HCT116 (cell line): Measurements from ENCODE around the gene ZNF485. TPM values are rescaled to one million over a fixed set of nuclear protein-coding genes. Genes with fewer than 3 reads are reported as not detected.

Experiments used
- ATAC-seq: fragments of 200-7000 bp; cut with Tn5 transposase; 2 replicates; pipeline ENCODE4 v1.9.1; 2020; ENCODE audit warnings: mild to moderate bottlenecking, moderate library complexity
- BruUV-seq: library from RNA; stranded (reverse); fragments of 400-500 nt; replicated peaks from 2 replicates; lab custom pipeline; 2021; lab: Mats Ljungman, UMichigan
- CTCF ChIA-PET: fragments of 300-600 bp; sonication (Branson Sonifier 250); formaldehyde crosslinking; loops from one replicate; lab custom pipeline; 2021; ENCODE audit warnings: antibody characterized with exemption; lab: Charles Lee
- POLR2A ChIA-PET: fragments of 300-600, 350-600 bp; sonication (Branson Sonifier 250); formaldehyde crosslinking; loops from one replicate; lab custom pipeline; 2021; ENCODE audit warnings: antibody characterized with exemption; lab: Charles Lee
- RAD21 ChIA-PET, 2 experiments: fragments of 300-600 bp; sonication (Branson Sonifier 250); formaldehyde crosslinking; loops; one replicate each; lab custom pipeline; 2023; ENCODE audit warnings: low total read pairs in 2 of 2; ENCODE audit not compliant: uncharacterized antibody in 2 of 2, unreplicated experiment in 2 of 2, low non-redundant PET in 1 of 2; lab: Charles Lee
- DNase-seq: peaks from one replicate; pipeline ENCODE4 v3.0.0-alpha.2; 2010; ENCODE audit warnings: low read depth, low spot score
- H2AFZ ChIP-seq: fragments of 200-600 bp; shearing (Covaris generic), sonication (generic); 2 replicates; pipeline ENCODE4 v1.6.1; 2017; ENCODE audit warnings: low read depth, mixed run types, mixed read lengths, antibody characterized with exemption, low read length; ENCODE audit not compliant: poor library complexity, severe bottlenecking
- H3K27ac ChIP-seq: 2 replicates; pipeline ENCODE4 v1.5.1; 2012; ENCODE audit warnings: low read depth, low read length
- H3K27me3 ChIP-seq: fragments of 200-600 bp; sonication (generic); 2 replicates; pipeline ENCODE4 v1.6.1; 2016; ENCODE audit warnings: mixed run types, low read length, mixed read lengths; ENCODE audit not compliant: insufficient read depth
- H3K36me3 ChIP-seq, 2 experiments: fragments of 200-500 bp in 1 of 2; fragments of 200-600 bp in 1 of 2; sonication (Bioruptor generic) in 1 of 2; sonication (generic) in 1 of 2; 2 replicates each; pipeline versions ENCODE4 v1.5.1 to v1.6.1; 2014 to 2016; ENCODE audit warnings: low read length in 2 of 2, inconsistent platforms in 1 of 2, mixed read lengths in 1 of 2, mixed run types in 1 of 2; ENCODE audit not compliant: insufficient read depth in 2 of 2, control insufficient read depth in 1 of 2
- H3K4me1 ChIP-seq, 2 experiments: fragments of 200-600 bp in 1 of 2; sonication (generic) in 1 of 2; 2 replicates each; pipeline versions ENCODE4 v1.5.1 to v1.6.1; 2012 to 2017; ENCODE audit warnings: low read length in 2 of 2, inconsistent platforms in 1 of 2, mild to moderate bottlenecking in 1 of 2, mixed read lengths in 1 of 2, mixed run types in 1 of 2, moderate library complexity in 1 of 2; ENCODE audit not compliant: insufficient read depth in 2 of 2, control insufficient read depth in 1 of 2
- H3K4me2 ChIP-seq: fragments of 200-600 bp; sonication (generic); 2 replicates; pipeline ENCODE4 v1.6.1; 2017; ENCODE audit warnings: mixed run types, low read length, mixed read lengths
- H3K4me3 ChIP-seq, 2 experiments: fragments of 200-600 bp in 1 of 2; sonication (generic) in 1 of 2; replicated peaks in 1 of 2; 2 replicates each; pipeline ENCODE4 v1.5.1; 2011 to 2016; ENCODE audit warnings: low read length in 2 of 2, control low read depth in 1 of 2, low read depth in 1 of 2, mild to moderate bottlenecking in 1 of 2, mixed read lengths in 1 of 2, mixed run types in 1 of 2
- H3K79me2 ChIP-seq: fragments of 200-600 bp; sonication (generic); 2 replicates; pipeline ENCODE4 v1.6.1; 2017; ENCODE audit warnings: mild to moderate bottlenecking, mixed run types, low read length, moderate library complexity, mixed read lengths; ENCODE audit not compliant: insufficient read depth
- H3K9ac ChIP-seq: fragments of 200-600 bp; sonication (generic); 2 replicates; pipeline ENCODE4 v1.6.1; 2016; ENCODE audit warnings: low read length, mixed read lengths
- H3K9me2 ChIP-seq: fragments of 200-600 bp; sonication (generic), shearing (Covaris generic); 2 replicates; pipeline ENCODE4 v1.6.1; 2017; ENCODE audit warnings: mixed run types, mild to moderate bottlenecking, moderate library complexity; ENCODE audit not compliant: insufficient read depth
- H3K9me3 ChIP-seq, 2 experiments: fragments of 200-500 bp in 1 of 2; fragments of 200-600 bp in 1 of 2; sonication (Bioruptor generic) in 1 of 2; sonication (generic) in 1 of 2; 2 replicates each; pipeline ENCODE4 v1.6.1; 2014 to 2017; ENCODE audit warnings: low read length in 2 of 2, mixed read lengths in 2 of 2, inconsistent platforms in 1 of 2, low read depth in 1 of 2, mild to moderate bottlenecking in 1 of 2, mixed run types in 1 of 2, moderate library complexity in 1 of 2; ENCODE audit not compliant: control insufficient read depth in 1 of 2, insufficient read depth in 1 of 2
- H4K20me1 ChIP-seq: fragments of 200-600 bp; sonication (generic), shearing (Covaris generic); 2 replicates; pipeline ENCODE4 v1.6.1; 2017; ENCODE audit warnings: mixed run types, mild to moderate bottlenecking, moderate library complexity; ENCODE audit not compliant: insufficient read depth
- EGR1 ChIP-seq: IDR thresholded peaks from 2 replicates; pipeline ENCODE4 v1.6.1; 2012; ENCODE audit warnings: low read depth
- EZH2phosphoT487 ChIP-seq: fragments of 200-600 bp; IDR thresholded peaks from 2 replicates; pipeline ENCODE4 v1.6.1; 2018; ENCODE audit warnings: antibody characterized with exemption, borderline replicate concordance
- JUND ChIP-seq: IDR thresholded peaks from 2 replicates; pipeline ENCODE4 v1.6.1; 2012
- POLR2A ChIP-seq: IDR thresholded peaks from 2 replicates; pipeline ENCODE4 v1.7.0; 2011; ENCODE audit warnings: borderline replicate concordance; ENCODE audit not compliant: insufficient read depth, insufficient read length; ENCODE audit errors: extremely low read depth
- RAD21 ChIP-seq: IDR thresholded peaks from 2 replicates; pipeline ENCODE4 v1.6.1; 2012; ENCODE audit warnings: low read depth, mild to moderate bottlenecking
- REST ChIP-seq: IDR thresholded peaks from 2 replicates; pipeline ENCODE4 v1.6.1; 2012; ENCODE audit warnings: low read depth
- SRF ChIP-seq: IDR thresholded peaks from 2 replicates; pipeline ENCODE4 v1.6.1; 2012; ENCODE audit warnings: low read depth
- TCF7L2 ChIP-seq: IDR thresholded peaks from 2 replicates; pipeline ENCODE4 v1.7.0; 2011; ENCODE audit warnings: borderline replicate concordance, inconsistent platforms; ENCODE audit not compliant: insufficient read depth, insufficient read length; ENCODE audit errors: extremely low read depth
- YY1 ChIP-seq: IDR thresholded peaks from 2 replicates; pipeline ENCODE4 v1.6.1; 2011; ENCODE audit warnings: low read length, low read depth, moderate library complexity, mild to moderate bottlenecking; ENCODE audit not compliant: insufficient replicate concordance; ENCODE audit errors: extremely low read depth
- ZNF274 ChIP-seq: fragments of 200-500 bp; sonication (Bioruptor generic); IDR thresholded peaks from 2 replicates; pipeline ENCODE4 v1.6.1; 2014; ENCODE audit warnings: mild to moderate bottlenecking, low read depth, low read length, inconsistent platforms
- intact Hi-C: fragments of 100-400 bp; cut with micrococcal nuclease; formaldehyde crosslinking; loops from 2 replicates; pipeline ENCODE4 v1.10.0; 2022
- total RNA-seq: library from RNA; stranded (reverse); gene quantifications from one replicate; pipeline ENCODE4 v1.2.1, GENCODE V29; 2021; ENCODE audit not compliant: unreplicated experiment
- TF ChIP-seq, protein P1 (sequence below): IDR thresholded peaks from 2 replicates; pipeline ENCODE4 v1.6.1; 2012
- TF ChIP-seq, protein P2 (sequence below), 3 experiments: fragments of 200-600 bp in 1 of 3; sonication (generic) in 1 of 3; IDR thresholded peaks in 2 of 3; conservative IDR thresholded peaks in 1 of 3; 2 replicates each; pipeline ENCODE4 v1.5.1; 2012 to 2017; ENCODE audit warnings: low read depth in 2 of 3, low read length in 2 of 3, antibody characterized with exemption in 1 of 3, borderline replicate concordance in 1 of 3, control low read depth in 1 of 3, mild to moderate bottlenecking in 1 of 3, mixed read lengths in 1 of 3, mixed run types in 1 of 3, moderate library complexity in 1 of 3; ENCODE audit not compliant: insufficient read depth in 1 of 3
- TF ChIP-seq, protein P3 (sequence below): IDR thresholded peaks from 2 replicates; pipeline ENCODE4 v1.6.1; 2012

ZNF485 gene
- total RNA-seq, 1 experiment from 2014 or later: 5.8 TPM

GRCh38 chr10:43619368-43619767 lies 13.1 kb downstream of the ZNF485 start:
- BruUV-seq: no TSS peak
- ChIA-PET POLR2A (no interaction called here), RAD21 (no interaction called here), CTCF (no interaction called here)
- Histone ChIP-seq H3K4me1 (peaks cover 0 to 4% of the 10 kb centered on the region in 2 experiments; a peak in 2 of 4 replicates), H3K4me2 (no peak overlapping the region), H3K27ac (no peak overlapping the region), H3K79me2 (no peaks in the 10 kb centered on the region), H4K20me1 (no peaks in the 10 kb centered on the region), H3K27me3 (no peaks in the 10 kb centered on the region), H3K9me3 (peaks cover 7 to 33% of the 10 kb centered on the region in 2 experiments; a peak in 3 of 4 replicates), H3K9me2 (no peaks in the 10 kb centered on the region), H3K36me3 (peaks cover 4 to 11% of the 10 kb centered on the region in 2 experiments), H3K4me3 (no peak overlapping the region), H3K9ac (no peak overlapping the region), H2AFZ (no peak overlapping the region)
- ATAC-seq (no peak), DNase-seq (no peak)
- TF ChIP-seq, protein P1, sequence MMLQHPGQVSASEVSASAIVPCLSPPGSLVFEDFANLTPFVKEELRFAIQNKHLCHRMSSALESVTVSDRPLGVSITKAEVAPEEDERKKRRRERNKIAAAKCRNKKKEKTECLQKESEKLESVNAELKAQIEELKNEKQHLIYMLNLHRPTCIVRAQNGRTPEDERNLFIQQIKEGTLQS: no peak
- intact Hi-C loops: no loop called here

GRCh38 chr10:43622038-43622437 lies 15.8 kb downstream of the ZNF485 start:
- Histone ChIP-seq H3K9ac (no peak overlapping the region), H3K27me3 (no peaks in the 10 kb centered on the region), H3K4me1 (peaks cover 0 to 4% of the 10 kb centered on the region in 2 experiments; a peak in 2 of 4 replicates), H3K27ac (no peak overlapping the region), H3K4me3 (no peak overlapping the region), H3K9me3 (peaks cover 2 to 8% of the 10 kb centered on the region in 2 experiments; a peak in 3 of 4 replicates), H3K79me2 (no peaks in the 10 kb centered on the region), H2AFZ (no peak overlapping the region), H3K4me2 (no peak overlapping the region), H3K9me2 (no peaks in the 10 kb centered on the region), H3K36me3 (no peaks in the 10 kb centered on the region; a peak in 1 of 4 replicates), H4K20me1 (no peaks in the 10 kb centered on the region)
- BruUV-seq: no TSS peak
- DNase-seq (no peak), ATAC-seq (no peak)
- CTCF ChIA-PET: no interaction called here
- POLR2A ChIA-PET: no interaction called here
- RAD21 ChIA-PET: no interaction called here
- intact Hi-C loops: no loop called here
- TF ChIP-seq SRF (no peak), RAD21 (no peak), REST (no peak), EZH2phosphoT487 (no peak), JUND (no peak), TCF7L2 (no peak), EGR1 (no peak), ZNF274 (no peak), POLR2A (no peak), YY1 (no peak)
- TF ChIP-seq, protein P2, sequence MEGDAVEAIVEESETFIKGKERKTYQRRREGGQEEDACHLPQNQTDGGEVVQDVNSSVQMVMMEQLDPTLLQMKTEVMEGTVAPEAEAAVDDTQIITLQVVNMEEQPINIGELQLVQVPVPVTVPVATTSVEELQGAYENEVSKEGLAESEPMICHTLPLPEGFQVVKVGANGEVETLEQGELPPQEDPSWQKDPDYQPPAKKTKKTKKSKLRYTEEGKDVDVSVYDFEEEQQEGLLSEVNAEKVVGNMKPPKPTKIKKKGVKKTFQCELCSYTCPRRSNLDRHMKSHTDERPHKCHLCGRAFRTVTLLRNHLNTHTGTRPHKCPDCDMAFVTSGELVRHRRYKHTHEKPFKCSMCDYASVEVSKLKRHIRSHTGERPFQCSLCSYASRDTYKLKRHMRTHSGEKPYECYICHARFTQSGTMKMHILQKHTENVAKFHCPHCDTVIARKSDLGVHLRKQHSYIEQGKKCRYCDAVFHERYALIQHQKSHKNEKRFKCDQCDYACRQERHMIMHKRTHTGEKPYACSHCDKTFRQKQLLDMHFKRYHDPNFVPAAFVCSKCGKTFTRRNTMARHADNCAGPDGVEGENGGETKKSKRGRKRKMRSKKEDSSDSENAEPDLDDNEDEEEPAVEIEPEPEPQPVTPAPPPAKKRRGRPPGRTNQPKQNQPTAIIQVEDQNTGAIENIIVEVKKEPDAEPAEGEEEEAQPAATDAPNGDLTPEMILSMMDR (IDR thresholded peaks at IDR 0.05 in 2 of 3, conservative IDR thresholded peaks at IDR 0.05 in 1 of 3; ENCODE audit: borderline replicate concordance in 1 of 3, insufficient read depth in 1 of 3, low read depth in 2 of 3, low read length in 2 of 3): no peak
- TF ChIP-seq, protein P3, sequence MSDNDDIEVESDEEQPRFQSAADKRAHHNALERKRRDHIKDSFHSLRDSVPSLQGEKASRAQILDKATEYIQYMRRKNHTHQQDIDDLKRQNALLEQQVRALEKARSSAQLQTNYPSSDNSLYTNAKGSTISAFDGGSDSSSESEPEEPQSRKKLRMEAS: no peak
- TF ChIP-seq, protein P1: no peak
